Endometrium (tissue), 2 donors: ENCODE results near the gene OR2T10.
"Not testable (repeated sequence)": the region's sequence is repeated elsewhere in the genome, so short reads cannot be mapped to it uniquely, and the experiment has no call there.

Experiments
- FAIRE-seq: peaks from 2 replicates; lab custom pipeline; 2012; peaks lifted over from hg19 to GRCh38; lab: Jason Lieb, UNC
- donor health status: control.
- donor health status: control.

OR2T10 gene, protein sequence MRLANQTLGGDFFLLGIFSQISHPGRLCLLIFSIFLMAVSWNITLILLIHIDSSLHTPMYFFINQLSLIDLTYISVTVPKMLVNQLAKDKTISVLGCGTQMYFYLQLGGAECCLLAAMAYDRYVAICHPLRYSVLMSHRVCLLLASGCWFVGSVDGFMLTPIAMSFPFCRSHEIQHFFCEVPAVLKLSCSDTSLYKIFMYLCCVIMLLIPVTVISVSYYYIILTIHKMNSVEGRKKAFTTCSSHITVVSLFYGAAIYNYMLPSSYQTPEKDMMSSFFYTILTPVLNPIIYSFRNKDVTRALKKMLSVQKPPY

DNA sequence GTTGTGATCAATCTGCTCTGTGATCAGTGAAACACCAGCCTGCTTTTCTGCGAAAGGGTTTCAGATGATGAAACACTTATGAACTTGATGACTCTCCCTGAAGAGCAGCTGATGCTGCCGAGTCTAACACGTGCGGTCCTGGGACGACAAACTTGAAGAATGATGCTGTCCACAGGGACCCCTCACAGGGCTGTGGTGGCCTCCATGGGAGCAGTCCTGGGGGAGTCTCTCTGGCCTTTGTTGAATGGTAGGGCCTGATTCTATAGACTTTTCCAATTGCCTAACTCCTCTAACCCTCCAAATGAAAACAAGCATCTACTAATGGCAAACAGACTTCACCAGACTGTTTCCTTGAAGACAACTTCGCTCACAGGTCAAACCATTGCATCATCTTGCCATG lies at the start of gene OR2T10:
Gene OR2T10 (minus strand): TSS at position 112 of the 400 bp plus-strand sequence. CDS start 3,932 bp downstream, outside the sequence.
- no peak for FAIRE-seq

DNA sequence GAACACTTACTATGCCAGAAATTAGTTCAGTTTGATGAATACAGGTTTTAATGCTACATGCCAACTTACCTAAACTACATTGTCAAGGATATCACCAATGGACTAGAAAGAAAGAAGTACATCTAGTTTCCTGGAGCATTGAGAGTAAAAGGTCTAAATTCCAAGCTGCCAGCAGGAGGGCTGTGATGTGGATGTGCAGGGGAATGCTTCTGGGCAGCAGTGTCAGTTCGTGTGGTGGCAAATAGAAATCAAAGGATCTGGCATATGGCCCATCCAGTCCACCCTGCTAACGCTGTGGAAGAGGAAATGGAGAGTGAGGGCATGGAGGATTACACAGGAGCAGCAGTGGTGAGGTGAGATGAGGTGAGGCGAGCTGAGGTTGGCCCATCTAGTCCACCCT lies 47.7 kb upstream of the OR2T10 start, which contains the start of gene OR2T35:
Gene OR2T35 (minus strand): TSS at position 101 of the 400 bp plus-strand sequence. CDS start 6,020 bp downstream, outside the sequence.
- not testable (repeated sequence) for FAIRE-seq

DNA sequence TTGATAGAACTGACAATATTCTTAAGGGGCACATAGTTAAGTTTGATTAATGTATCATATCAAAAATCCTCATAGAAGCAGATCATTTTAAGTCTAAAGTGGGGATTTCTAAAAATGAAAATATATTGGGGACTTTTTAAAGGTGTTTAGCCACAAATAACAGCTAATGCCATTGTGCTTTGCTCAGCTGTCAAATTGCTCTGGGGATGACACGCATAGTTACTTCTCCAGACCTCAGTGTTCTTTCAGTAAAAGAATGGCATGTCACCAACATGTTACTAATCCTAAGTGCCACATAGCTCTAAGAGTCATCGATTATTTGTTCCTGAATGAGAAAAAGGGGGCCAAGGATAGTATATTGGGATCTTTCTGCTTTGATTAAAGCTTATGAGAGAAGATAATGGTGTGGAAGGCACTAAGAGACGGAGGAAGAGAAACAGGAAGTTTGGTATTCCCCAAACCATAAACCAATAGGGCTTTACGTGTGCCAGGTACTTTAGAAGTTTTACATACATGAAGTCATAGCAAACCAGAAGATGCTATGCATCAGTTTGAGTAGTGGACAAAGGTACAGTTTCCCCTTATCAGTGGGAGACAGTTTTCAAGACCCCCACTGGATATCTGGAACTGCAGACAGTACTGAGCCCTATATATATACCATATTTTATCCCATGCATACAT lies 45.6 kb upstream of the OR2T10 start:
- FAIRE-seq = not testable (repeated sequence)

DNA sequence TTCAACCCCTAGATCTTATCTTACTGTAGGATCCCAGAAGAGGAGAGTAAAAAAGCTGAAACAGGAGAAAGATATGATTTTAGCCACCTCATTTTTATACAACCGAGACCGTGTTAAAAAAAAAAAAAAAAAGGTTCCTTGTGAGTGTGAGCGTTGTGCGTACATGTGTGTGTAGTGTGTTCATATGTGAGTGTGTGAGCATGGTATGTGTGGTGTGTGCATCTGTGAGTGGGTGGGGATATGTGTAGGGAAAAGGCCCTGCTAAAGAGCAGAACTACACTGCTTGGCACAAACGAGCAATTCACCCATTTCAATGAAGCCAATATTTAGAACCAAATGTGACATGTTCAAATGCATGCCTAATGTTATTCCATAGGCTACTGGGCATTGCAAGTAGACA lies 44.1 kb upstream of the OR2T10 start:
- not testable (repeated sequence) for FAIRE-seq

DNA sequence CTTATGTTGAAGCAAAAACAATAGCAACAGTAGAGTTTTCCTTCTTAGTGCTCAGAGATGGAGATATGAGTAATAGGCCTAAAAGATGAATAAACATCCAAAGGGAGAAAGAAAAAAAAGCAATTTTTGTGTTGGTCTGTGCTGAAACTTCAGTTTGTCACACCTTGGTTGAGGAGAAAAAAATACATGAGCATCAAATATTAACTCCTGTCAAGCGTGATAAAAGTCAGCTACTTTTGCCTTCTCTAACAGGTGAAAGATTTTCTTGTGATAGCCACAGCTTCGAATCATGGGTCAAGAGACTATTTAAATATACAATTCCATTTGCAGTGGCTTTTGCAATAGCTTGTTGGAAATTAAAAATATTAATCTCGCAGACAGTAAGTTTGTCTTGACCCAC lies 43.4 kb upstream of the OR2T10 start:
- FAIRE-seq = not testable (repeated sequence)

DNA sequence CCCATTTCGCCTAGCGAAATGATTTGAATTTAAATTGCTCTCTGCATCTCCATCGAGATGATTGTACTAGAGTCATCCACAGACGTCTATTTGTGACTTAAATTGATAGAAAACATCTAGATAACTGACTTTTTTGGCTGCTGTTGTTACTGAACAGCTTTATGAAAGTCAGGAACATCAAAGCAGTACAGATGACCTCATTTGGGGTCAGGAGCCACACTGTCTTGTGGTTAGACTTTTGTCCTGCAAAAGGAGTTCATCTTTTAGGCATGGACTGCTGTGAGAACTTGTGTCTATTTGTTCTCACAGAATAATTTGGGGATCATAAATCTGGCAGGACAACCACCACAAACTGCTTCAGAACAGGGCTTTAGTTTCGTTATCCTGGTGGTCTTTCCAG lies 42.2 kb upstream of the OR2T10 start:
- not testable (repeated sequence) for FAIRE-seq

DNA sequence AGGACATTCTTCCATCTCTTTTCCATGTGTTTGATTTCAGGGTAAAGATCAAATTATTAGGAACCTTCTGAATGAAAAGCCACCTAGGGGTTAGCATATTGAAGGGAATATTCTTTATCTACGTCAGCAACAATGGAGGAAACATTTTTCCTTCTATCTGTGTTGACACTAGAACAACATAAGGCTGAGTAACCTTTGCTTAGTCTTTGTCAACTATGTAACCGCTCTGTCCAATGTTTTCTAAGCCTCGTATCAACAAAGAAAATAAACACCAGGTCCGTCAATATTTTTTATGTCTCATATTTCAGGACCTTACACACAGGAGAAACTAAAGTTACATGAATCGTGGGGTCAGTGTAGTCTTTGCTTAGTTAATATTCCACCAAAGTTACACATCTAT lies 39.1 kb upstream of the OR2T10 start:
- not testable (repeated sequence) for FAIRE-seq

DNA sequence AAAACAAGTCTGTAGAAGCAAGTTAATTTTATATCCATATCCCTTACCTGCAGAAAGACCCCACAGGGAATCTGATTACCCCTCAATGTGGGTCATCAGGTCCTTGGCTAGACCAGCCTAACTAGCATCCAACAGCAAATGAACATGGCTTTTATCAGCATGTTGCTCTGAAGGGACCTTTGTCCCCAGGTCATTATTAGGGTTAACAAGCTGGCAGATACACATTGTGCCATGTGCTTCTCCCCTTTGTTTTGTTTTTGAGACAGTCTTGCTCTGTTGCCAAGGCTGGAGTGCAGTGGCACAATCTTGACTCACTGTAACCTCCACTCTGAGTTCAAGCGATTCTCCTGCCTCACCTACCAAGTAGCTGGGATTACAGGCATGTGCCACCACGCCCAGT lies 37.5 kb upstream of the OR2T10 start, which contains the start of gene OR2T11:
Gene OR2T11 (minus strand): TSS at position 101 of the 400 bp plus-strand sequence. CDS start 7,963 bp downstream, outside the sequence.
- not testable (repeated sequence) for FAIRE-seq

DNA sequence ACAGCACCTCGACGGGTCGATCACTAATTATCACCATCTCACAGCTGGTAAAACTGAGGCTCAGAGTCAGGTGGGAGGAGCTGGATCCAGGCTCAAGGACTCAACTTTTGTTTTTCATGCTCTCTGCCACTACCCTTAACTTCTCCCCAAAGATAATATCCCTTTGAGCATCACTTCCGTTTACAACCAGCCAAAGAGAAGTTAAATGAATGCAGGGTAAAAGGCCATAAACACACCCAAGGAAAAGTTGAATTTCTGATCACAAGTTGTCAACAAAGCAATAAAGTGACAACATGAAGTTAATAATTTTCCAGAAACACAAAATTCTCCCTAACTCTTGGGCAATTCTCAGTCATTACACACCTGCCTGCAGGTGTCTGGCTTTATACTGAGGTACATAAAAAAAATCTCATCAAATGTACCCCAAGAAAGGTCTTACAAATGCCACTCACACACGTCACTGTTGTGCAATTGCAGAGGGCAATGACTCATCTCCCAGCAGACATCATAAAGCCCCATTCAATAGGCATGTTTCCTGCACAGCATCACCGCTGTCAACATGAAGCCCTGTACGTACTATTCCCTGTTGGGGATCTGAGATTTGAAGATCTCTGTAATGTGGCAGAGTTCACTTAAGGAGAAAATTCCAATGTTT lies 34.0 kb upstream of the OR2T10 start:
- FAIRE-seq = no peak

DNA sequence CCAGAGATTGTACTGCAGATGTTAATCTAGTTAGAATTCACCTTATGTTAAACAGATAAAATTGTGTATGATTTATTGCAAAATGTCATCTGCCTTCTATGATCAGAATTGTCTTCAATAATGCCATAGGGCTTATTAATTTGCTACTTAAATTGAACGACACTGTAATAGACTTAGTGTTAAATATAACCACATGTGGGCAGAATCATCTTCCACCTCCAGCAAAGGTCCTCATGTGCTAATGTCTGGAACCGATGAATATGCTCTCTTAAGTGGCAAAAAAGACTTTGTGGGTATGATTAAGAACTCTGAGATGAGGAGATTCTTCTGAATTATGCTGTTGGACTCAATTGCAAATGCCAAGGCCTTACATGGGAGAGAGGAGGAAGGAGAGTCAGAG lies 33.1 kb upstream of the OR2T10 start:
- no peak for FAIRE-seq

DNA sequence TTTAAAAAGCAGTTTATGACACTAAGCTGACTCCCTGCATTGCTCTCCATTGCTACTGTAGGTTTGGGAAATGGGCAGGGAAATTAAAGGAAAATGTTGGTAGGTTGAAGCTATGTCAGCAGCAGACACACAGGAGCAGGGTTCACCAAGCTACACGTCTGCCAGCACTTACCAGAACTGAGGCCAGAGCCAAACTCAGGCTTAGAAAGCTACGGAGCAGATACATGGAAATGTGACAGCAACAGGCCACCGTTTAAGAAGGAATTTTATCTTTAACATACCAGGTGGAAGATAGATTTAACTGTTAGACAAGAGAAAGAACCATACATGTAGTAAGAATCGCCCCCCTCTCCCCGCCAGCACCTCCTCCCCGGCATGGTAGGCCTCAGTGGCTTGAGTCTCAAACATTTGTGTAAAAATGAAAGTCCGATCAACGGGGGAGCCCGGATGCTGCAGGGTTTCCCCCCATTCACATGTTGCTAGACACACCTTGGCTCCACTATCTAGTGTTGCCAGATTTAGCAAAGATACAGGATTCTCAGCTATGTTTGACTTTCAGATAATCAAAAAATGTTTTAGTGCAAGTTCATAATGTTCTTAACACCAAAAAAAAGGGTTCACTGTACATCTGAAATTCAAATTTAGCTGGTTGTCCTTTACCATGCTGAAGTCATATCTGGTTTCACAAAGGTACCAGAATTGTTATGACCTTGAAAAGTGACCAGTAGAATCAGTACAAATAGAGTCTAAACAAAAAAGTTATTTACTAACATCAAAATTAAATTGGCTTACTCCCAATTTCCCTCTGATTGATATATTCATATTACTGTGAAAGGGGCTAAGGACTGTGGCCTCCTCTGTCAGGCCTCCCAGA lies 30.7 kb upstream of the OR2T10 start:
- no peak for FAIRE-seq

DNA sequence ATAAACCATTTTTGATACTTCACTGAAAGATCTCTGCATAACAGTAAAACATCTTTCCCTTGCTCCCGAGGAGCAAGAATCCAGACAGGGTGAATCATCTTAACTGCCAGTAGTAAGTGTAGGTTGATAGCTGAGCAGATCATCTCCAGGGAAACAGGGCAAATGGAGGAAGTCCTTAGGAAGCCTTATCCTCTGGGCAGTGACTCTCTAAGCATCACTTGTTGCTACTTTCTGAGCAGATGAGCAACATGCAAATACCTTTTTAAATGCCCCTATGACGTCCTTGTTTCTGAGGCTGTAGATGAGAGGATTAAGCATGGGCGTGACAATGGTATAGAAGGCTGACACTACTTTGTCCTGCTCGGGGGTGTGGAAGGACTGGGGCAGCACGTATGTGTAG lies 28.5 kb upstream of the OR2T10 start:
- FAIRE-seq = no peak

DNA sequence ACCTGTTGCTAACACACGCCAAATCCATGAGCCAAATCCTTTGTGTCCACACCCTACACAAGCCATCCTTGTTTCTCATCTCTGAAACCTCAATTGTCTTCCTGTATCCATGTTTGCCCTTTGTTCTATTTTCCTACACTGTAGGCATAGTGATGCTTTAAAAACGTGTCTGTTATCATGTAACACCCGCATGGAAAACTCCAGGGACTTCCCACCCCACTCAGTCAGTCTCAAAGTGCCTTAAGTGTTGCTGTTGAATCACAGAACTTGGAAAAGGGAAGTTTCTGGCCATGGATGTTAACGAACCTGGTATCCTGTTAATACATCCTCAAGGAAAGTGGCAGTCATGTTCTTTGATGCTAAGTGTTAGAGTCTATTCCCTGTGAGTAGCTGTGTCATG lies 27.7 kb upstream of the OR2T10 start:
- FAIRE-seq = no peak

DNA sequence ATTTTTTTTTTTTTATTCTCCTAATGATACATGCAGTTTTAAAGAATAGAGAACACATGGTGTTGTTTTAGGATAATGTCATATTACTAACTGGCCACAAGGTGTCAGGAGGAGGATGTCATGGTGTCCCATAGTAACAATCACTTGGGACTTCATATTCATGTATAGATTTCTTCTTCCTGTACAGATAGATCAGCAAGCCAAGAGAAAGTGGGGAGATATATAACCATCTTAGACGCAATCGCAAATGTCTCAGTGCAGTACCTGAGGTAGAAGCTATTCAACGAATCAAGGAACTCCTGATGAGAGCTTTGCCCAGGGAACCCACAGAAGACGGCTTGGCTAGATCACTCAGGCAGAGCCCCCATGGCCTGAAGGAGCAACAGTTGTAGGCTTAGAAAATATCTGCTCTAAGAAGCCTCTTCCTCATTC lies 25.1 kb upstream of the OR2T10 start:
- FAIRE-seq = no peak

DNA sequence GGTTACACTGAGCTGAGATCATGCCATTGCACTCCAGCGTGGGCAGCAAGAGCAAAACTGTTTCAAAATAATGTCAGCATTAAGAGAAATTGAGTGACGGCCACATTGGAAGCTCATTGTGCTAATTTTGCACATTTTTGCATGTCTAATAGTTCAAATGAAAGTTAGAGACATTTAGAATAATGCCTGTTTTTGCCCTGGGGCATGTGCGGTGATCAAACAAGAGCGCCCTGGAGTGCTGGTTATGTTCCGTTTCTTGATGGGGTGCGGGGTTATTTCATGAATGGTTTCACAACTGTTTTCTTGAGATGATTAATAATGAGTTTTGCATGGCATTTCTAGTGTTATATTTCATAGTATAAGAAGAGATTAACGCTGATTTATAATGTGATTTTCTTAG lies 24.3 kb upstream of the OR2T10 start:
- no peak for FAIRE-seq

DNA sequence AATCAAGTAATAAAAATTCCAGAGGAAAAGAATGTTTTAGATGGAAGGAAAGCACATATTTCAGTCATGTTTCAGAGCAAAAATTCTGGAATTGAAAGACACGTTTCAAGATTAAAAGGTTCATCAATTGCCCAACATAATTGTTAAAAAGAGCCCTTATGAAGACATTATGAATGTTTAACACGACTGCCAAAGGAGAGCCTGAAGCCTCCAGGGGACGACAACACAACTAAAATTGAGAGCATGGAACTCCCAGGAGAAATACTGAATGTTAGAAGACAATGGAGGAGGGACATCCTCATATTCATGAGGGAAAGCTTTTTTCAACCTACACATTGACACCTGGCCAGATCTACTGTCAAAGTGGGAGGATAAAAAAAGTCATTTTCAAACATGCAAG lies 21.4 kb upstream of the OR2T10 start:
- no peak for FAIRE-seq

DNA sequence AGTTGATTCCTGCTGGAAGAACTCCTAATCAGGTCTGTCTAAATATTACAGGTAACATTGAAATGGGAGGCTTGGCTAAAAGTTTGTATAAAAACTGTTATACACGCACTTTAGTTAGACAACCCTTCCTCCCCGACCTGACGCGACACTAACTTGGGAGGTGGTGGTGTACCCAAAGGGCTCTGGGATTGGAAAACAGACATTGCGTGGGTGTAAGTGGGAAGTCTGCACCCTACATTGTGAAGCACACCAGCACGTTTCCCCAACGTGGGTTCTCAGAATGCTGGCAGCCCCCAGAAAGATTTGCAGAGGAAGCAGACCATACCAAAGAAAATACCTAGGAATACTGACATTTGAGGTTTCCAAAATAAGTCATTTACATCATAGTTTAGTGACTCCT lies 20.6 kb upstream of the OR2T10 start:
- no peak for FAIRE-seq

DNA sequence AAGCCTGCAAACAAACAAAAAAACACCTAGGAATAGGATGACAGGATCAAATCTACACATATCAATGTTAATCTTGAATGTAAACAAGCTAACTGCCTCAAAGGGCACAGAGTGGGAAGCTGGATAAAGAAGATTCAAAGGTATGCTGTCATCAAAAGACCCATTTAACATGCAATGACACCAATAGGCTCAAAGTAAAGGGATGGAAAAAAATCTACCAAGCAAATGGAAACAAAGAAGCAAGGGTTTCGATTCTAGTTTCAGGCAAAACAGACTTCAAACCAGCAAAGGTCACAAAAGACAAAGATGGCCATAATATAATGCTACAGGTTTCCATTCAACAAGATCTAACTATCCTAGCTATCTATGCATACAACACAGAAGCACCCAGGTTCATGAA lies 16.2 kb upstream of the OR2T10 start:
- FAIRE-seq = no peak

DNA sequence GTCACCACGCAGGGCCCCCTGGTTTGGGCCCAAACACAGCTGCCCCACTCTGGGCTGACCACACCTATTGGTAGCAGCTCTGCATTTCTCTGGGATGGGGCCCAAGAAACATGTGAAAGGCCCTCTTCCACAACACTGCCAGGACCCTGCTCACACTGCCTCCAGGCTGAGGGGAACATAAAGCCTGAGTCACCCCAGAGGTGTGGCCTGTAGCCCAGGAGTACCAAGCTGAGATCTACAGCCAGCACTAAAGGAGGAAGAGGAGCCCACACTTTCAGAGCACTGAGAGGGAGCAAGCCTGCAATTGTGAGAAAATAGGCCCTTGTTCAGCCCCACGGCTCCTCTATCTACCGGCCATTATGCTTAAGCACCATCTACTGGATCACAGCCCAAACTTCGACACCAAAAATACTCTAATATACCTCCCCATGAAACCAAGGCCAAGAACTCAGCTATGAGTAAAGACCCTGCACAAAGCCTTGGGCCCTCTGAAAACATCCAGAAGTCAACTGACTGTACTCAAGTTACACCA lies 14.4 kb upstream of the OR2T10 start:
- FAIRE-seq = no peak

DNA sequence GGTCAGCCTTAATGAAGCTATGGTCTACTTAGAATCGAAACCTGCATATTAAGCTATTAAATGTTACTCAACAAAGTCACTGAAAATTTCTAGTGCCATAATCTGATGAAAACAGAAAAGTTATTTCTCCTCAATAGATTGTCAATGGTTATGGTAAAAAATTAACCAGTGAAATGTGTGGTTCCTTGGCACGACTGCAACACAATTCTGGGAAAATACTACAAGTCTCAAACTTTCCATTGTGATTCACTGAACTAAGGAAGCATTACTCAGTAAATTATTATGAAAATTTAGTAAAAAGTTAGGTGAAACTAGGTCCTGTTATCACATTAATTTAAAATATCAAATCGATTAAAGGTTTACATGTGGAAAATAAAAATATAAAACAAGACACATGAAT lies 12.8 kb upstream of the OR2T10 start:
- no peak for FAIRE-seq

DNA sequence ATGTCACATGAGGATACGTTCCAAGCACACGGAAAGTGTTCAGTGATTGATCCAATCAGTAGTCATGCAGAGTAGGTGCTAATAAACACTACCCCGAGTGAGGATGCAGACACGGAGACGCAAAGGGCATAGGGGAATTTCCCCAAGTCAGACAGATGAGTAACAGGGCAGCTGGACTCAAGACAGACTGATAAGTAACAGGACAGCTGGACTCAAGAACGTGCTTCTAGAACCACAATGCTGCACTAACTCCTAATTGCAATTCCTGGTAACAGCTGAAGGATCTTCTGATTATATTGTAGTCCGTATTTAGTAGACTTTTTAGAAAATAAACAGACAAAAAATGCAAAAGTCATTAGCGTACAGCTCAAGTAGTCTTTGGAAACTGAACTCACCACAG lies 1.9 kb upstream of the OR2T10 start:
- no peak for FAIRE-seq

DNA sequence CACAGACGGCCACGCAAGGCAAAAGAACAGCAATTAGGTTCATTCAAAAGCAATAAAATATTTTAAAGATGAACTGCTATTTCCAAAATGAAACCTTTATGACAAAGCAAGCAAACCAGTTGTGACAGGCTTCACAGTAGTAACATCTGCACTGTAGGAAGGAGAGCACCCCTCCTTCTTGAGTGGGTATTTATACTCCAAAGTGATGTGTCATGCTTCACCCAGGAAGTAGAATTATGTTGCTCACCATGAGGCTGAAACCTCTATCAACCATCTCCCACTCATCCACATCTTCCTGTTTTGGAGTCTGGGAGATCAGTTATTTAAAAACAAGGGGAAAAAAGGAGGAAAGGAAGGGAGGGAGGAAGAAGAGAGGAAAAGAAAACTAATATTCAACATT lies 885 bp downstream of the OR2T10 start:
- no peak for FAIRE-seq
